Mesenchymal stem cell (in vitro differentiated cells and primary cell): Measurements from ENCODE around the gene BRSK2.
"Not testable (repeated sequence)": the region's sequence is repeated elsewhere in the genome, so short reads cannot be mapped to it uniquely, and the experiment has no call there.

Experiments
- DNase-seq: peaks from one replicate; pipeline ENCODE4 v3.0.0-alpha.2; 2013
- H2AFZ ChIP-seq: one replicate; pipeline ENCODE4 v1.6.1; 2013; ENCODE audit warnings: low read depth, mild to moderate bottlenecking, control low read depth, inconsistent platforms, low read length, moderate library complexity
- H2AK5ac ChIP-seq: 2 replicates; pipeline ENCODE4 v1.6.1; 2013; ENCODE audit warnings: low read length, moderate library complexity, mild to moderate bottlenecking, inconsistent platforms; ENCODE audit not compliant: severe bottlenecking
- H2BK120ac ChIP-seq: one replicate; pipeline ENCODE4 v1.6.1; 2013; ENCODE audit warnings: low read depth, mild to moderate bottlenecking, inconsistent platforms, low read length, moderate library complexity
- H2BK12ac ChIP-seq, 2 experiments: one replicate each; pipeline ENCODE4 v1.6.1; 2013; ENCODE audit warnings: inconsistent platforms in 2 of 2, low read length in 2 of 2, mild to moderate bottlenecking in 2 of 2, moderate library complexity in 2 of 2, control low read depth in 1 of 2
- H2BK15ac ChIP-seq: one replicate; pipeline ENCODE4 v1.6.1; 2013; ENCODE audit warnings: mild to moderate bottlenecking, low read depth, inconsistent platforms; ENCODE audit not compliant: poor library complexity, severe bottlenecking
- H2BK5ac ChIP-seq: 2 replicates; pipeline ENCODE4 v1.6.1; 2013; ENCODE audit warnings: low read depth, mild to moderate bottlenecking, low read length, control low read depth, inconsistent platforms; ENCODE audit not compliant: poor library complexity, severe bottlenecking
- H3K14ac ChIP-seq, 2 experiments: one replicate each; pipeline ENCODE4 v1.6.1; 2013; ENCODE audit warnings: inconsistent platforms in 2 of 2, low read length in 2 of 2, control low read depth in 1 of 2, mild to moderate bottlenecking in 1 of 2, moderate library complexity in 1 of 2
- H3K18ac ChIP-seq, 2 experiments: one replicate each; pipeline ENCODE4 v1.6.1; 2013; ENCODE audit warnings: inconsistent platforms in 2 of 2, low read length in 2 of 2, control low read depth in 1 of 2, low read depth in 1 of 2, mild to moderate bottlenecking in 1 of 2
- H3K23ac ChIP-seq, 2 experiments: one replicate each; pipeline ENCODE4 v1.6.1; 2013; ENCODE audit warnings: inconsistent platforms in 2 of 2, low read length in 2 of 2, mild to moderate bottlenecking in 2 of 2, moderate library complexity in 2 of 2, control low read depth in 1 of 2
- H3K27ac ChIP-seq: 2 replicates; pipeline ENCODE4 v1.5.1; 2013; ENCODE audit warnings: mild to moderate bottlenecking, moderate library complexity, low read length, control low read depth, inconsistent platforms; ENCODE audit not compliant: poor library complexity, severe bottlenecking
- H3K27me3 ChIP-seq, 2 experiments: 2 replicates each; pipeline versions ENCODE4 v1.6.1 to v1.7.0; 2013; ENCODE audit warnings: low read length in 2 of 2, mild to moderate bottlenecking in 2 of 2, moderate library complexity in 2 of 2, control low read depth in 1 of 2, inconsistent platforms in 1 of 2; ENCODE audit not compliant: control insufficient read depth in 1 of 2, insufficient read depth in 1 of 2
- H3K36me3 ChIP-seq, 2 experiments: 2 replicates each; pipeline versions ENCODE4 v1.6.1 to v1.7.0; 2013; ENCODE audit warnings: low read length in 2 of 2, control low read depth in 1 of 2, inconsistent platforms in 1 of 2, low read depth in 1 of 2, mild to moderate bottlenecking in 1 of 2; ENCODE audit not compliant: insufficient read depth in 2 of 2, control insufficient read depth in 1 of 2
- H3K4ac ChIP-seq, 2 experiments: one replicate each; pipeline ENCODE4 v1.6.1; 2013; ENCODE audit warnings: inconsistent platforms in 2 of 2, low read length in 2 of 2, mild to moderate bottlenecking in 2 of 2, moderate library complexity in 2 of 2, control low read depth in 1 of 2, low read depth in 1 of 2
- H3K4me1 ChIP-seq: 2 replicates; pipeline ENCODE4 v1.6.1; 2013; ENCODE audit warnings: low read depth, low read length, control low read depth; ENCODE audit not compliant: control insufficient read depth, insufficient read depth
- H3K4me2 ChIP-seq: 2 replicates; pipeline ENCODE4 v1.6.1; 2013; ENCODE audit warnings: low read length, mild to moderate bottlenecking, inconsistent platforms; ENCODE audit not compliant: poor library complexity, severe bottlenecking
- H3K4me3 ChIP-seq, 2 experiments: 2 replicates each; pipeline versions ENCODE4 v1.5.1 to v1.7.0; 2013; ENCODE audit warnings: low read length in 2 of 2, mild to moderate bottlenecking in 2 of 2, control low read depth in 1 of 2, low read depth in 1 of 2; ENCODE audit not compliant: insufficient read depth in 1 of 2
- H3K79me1 ChIP-seq: replicated peaks from 2 replicates; pipeline ENCODE4 v1.6.1; 2013; ENCODE audit warnings: mild to moderate bottlenecking, control low read depth, low read length, inconsistent platforms; ENCODE audit not compliant: poor library complexity, severe bottlenecking
- H3K9ac ChIP-seq: 2 replicates; pipeline ENCODE4 v1.7.0; 2013; ENCODE audit warnings: mild to moderate bottlenecking, low read length, moderate library complexity
- H3K9me3 ChIP-seq: 2 replicates; pipeline ENCODE4 v1.7.0; 2013; ENCODE audit warnings: mild to moderate bottlenecking, low read length; ENCODE audit not compliant: control insufficient read depth
- H4K8ac ChIP-seq: one replicate; pipeline ENCODE4 v1.6.1; 2013; ENCODE audit warnings: inconsistent platforms, mild to moderate bottlenecking, low read length, moderate library complexity
- H4K91ac ChIP-seq: one replicate; pipeline ENCODE4 v1.6.1; 2013; ENCODE audit warnings: mild to moderate bottlenecking, low read length, inconsistent platforms
- WGBS: methylation state at CpG from one replicate; pipeline ENCODE4 v1.1.7; 2013; ENCODE audit warnings: mixed read lengths; 5-methylcytosine and 5-hydroxymethylcytosine counted together

The BRSK2 gene

DNA sequence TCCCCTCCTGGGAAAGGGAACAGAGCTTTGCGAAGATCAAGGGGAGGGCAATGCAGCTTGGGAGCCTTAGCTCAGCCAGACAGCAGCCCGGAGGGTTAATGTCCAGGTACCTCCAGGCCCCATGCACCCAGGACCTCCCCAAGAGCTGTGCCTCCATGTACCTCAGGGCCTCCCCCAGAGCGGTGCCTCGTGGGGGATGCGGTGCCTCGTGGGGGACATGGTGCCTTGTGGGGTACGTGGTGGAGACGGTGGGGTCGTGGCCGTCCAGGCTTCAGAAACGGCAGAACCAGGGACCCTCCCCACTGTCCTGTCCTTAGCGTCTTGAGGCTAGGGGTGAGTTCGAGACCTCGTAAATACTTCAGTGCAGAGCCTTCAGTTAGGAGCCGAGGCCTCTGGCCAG, 33.2 kb downstream of the BRSK2 start:
- DNase-seq = no peak
- Histone ChIP-seq H3K4me2 (no peak overlapping the region), H3K4me1 (no peaks in the 10 kb centered on the region), H2BK5ac (no peak overlapping the region), H4K8ac (no peak overlapping the region), H3K79me1 (no peaks in the 10 kb centered on the region), H3K36me3 (no peaks in the 10 kb centered on the region), H3K14ac (no peak overlapping the region), H2AK5ac (no peak overlapping the region), H3K18ac (no peak overlapping the region), H2BK120ac (no peak overlapping the region), H2BK15ac (no peak overlapping the region), H3K4ac (no peak overlapping the region), H3K27ac (no peak overlapping the region), H3K23ac (no peak overlapping the region), H4K91ac (no peak overlapping the region), H3K4me3 (no peak overlapping the region), H3K9ac (no peak overlapping the region), H2BK12ac (no peak overlapping the region), H3K27me3 (no peaks in the 10 kb centered on the region), H3K9me3 (peaks cover 5% of the 10 kb centered on the region), H2AFZ (no peak overlapping the region)
- WGBS = 91% methylated on average over 15 of the region's 15 CpGs

DNA sequence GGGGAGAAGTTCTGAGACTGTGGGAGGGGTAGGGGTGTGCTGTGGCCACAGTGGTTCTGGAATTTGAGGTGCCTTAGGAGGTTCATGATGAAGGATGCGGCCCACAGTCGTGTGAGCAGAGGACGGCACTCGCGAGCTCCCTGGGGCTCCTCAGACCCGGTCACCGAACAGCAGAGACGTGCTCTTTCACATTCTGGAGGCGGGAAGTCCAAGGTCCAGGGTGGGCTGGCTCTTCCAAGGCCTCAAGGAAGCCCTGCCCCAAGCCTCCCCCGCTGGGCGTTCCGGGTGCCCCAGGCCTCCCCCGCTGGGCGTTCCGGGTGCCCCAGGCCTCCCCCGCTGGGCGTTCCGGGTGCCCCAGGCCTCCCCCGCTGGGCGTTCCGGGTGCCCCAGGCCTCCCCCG, 33.7 kb downstream of the BRSK2 start:
- H2BK15ac ChIP-seq, H3K27me3 ChIP-seq, H2BK12ac ChIP-seq, H3K4me1 ChIP-seq, H3K4me3 ChIP-seq, H2BK120ac ChIP-seq, H2BK5ac ChIP-seq, H3K14ac ChIP-seq, H3K27ac ChIP-seq, H3K18ac ChIP-seq, H2AFZ ChIP-seq, H3K4ac ChIP-seq, DNase-seq, H3K79me1 ChIP-seq, H4K91ac ChIP-seq, H3K9me3 ChIP-seq, H2AK5ac ChIP-seq, H3K36me3 ChIP-seq, H3K9ac ChIP-seq, H3K4me2 ChIP-seq, H3K23ac ChIP-seq, H4K8ac ChIP-seq: not testable (repeated sequence)
- 100% methylated on average over 2 of the region's 22 CpGs for WGBS

DNA sequence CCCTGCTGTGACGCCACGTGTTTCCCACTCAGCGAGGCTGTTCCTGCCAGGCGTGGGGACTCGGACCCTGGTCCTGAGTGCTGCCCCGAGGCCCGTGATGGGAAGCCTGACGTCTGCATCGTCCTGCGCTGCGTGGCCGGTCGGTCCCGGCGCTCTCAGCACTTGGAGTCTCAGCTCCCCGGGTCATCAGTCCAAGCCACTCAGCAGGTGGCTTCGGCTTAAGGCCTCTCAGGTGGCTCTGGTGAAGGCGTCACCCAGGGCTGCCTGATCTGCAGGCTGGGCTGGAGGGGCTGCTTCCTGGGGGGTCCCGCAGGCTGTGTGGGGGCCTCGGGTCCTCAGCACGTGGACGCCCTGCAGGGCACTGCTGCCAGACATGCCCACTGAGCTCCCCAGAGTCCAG, 35.3 kb downstream of the BRSK2 start:
- DNase-seq = no peak
- no peaks in the 10 kb centered on the region for H3K27me3 ChIP-seq
- no peak overlapping the region for H4K8ac ChIP-seq
- no peak overlapping the region for H2BK5ac ChIP-seq
- H2BK15ac ChIP-seq = no peak overlapping the region
- H3K9ac ChIP-seq = no peak overlapping the region
- no peak overlapping the region for H2AFZ ChIP-seq
- H2AK5ac ChIP-seq = no peak overlapping the region
- H3K4ac ChIP-seq = no peak overlapping the region
- no peak overlapping the region for H2BK120ac ChIP-seq
- H3K4me1 ChIP-seq = peaks cover 4% of the 10 kb centered on the region
- no peak overlapping the region for H3K14ac ChIP-seq
- H3K79me1 ChIP-seq = no peaks in the 10 kb centered on the region
- no peak overlapping the region for H3K4me3 ChIP-seq
- 88% methylated on average over 22 of the region's 22 CpGs for WGBS
- H2BK12ac ChIP-seq = no peak overlapping the region
- no peak overlapping the region for H3K27ac ChIP-seq
- H3K9me3 ChIP-seq = peaks cover under 1% of the 10 kb centered on the region
- H3K23ac ChIP-seq = no peak overlapping the region
- no peak overlapping the region for H3K4me2 ChIP-seq
- no peak overlapping the region for H4K91ac ChIP-seq
- no peak overlapping the region for H3K18ac ChIP-seq
- peaks cover 0 to 4% of the 10 kb centered on the region in 2 experiments for H3K36me3 ChIP-seq

DNA sequence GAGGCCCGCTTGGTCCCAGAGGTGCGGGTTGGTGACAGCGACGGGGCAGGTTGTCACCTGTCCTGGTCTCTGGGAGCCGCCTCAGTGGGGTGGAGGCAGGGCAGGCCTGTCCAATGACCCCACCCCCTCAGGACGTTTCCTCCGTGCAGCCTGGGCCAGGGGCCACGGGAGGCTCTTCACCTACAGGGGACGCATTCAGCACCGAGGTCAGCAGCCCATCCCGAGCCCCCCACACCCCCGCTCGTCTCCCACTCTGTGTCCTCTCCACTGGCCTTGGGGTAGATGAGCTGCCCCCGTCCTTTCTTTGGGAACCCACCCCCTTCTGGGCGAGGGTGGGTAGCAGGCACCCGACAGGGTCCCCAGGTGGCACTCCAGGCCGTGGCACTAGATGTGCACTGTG, 35.7 kb downstream of the BRSK2 start:
- no peaks in the 10 kb centered on the region for H3K9me3 ChIP-seq
- no peak for DNase-seq
- H3K27me3 ChIP-seq = no peaks in the 10 kb centered on the region
- 82% methylated on average over 17 of the region's 17 CpGs for WGBS
- no peak overlapping the region for H2BK12ac ChIP-seq
- no peak overlapping the region for H2AFZ ChIP-seq
- H3K36me3 ChIP-seq = peaks cover 0 to 4% of the 10 kb centered on the region in 2 experiments
- H3K14ac ChIP-seq = no peak overlapping the region
- no peak overlapping the region for H3K27ac ChIP-seq
- H3K4me2 ChIP-seq = no peak overlapping the region
- H4K8ac ChIP-seq = no peak overlapping the region
- no peak overlapping the region for H4K91ac ChIP-seq
- H3K4ac ChIP-seq = no peak overlapping the region
- H2BK5ac ChIP-seq = no peak overlapping the region
- H3K23ac ChIP-seq = no peak overlapping the region
- peaks cover 4% of the 10 kb centered on the region for H3K4me1 ChIP-seq
- no peak overlapping the region for H3K4me3 ChIP-seq
- H2BK120ac ChIP-seq = no peak overlapping the region
- H2AK5ac ChIP-seq = no peak overlapping the region
- no peak overlapping the region for H3K18ac ChIP-seq
- no peak overlapping the region for H2BK15ac ChIP-seq
- H3K79me1 ChIP-seq = no peaks in the 10 kb centered on the region
- H3K9ac ChIP-seq = no peak overlapping the region
